ENCODE data around the gene SLC38A2.

SLC38A2 gene

DNA sequence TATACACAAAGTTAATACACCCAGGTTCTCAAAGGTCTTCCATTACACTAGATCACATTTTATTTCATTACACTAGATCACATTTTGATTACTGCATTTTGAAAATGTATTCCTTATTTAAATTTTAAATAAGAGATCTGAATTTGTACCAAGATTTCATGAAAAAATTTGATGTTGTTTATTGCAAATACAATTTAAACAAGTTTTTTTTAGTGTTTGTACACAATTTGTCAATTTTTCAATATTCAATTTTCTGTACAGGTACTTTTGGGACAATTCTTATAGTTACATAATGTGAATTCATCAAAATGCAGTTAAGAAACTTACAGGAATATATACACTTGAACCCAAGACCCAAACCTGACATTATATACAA lies 14.3 kb downstream of the SLC38A2 start:
- no peak for TF ChIP-seq CTCF (IDR thresholded peaks at IDR 0.05)
- H3K27ac ChIP-seq = no peak overlapping the region
- no peak overlapping the region for H3K4me3 ChIP-seq
- no peak for DNase-seq (ENCODE audit: low spot score)

- H3K4me3 ChIP-seq = no peak overlapping the region
- H3K27ac ChIP-seq = no peak overlapping the region
- no peak for TF ChIP-seq CTCF (IDR thresholded peaks at IDR 0.05)
- no peak for DNase-seq (ENCODE audit: low spot score)
These were observed 14.9 kb downstream of the SLC38A2 start for GRCh38 chr12:46357438-46358324.

- TF ChIP-seq CTCF (IDR thresholded peaks at IDR 0.05) = no peak
- no peak overlapping the region for H3K4me3 ChIP-seq
- peak overlapping the region in 1 of 2 donors; percentile 21 for H3K27ac ChIP-seq
- no peak for DNase-seq (ENCODE audit: low spot score)
These were observed 15.7 kb downstream of the SLC38A2 start for GRCh38 chr12:46356655-46357437.

DNA sequence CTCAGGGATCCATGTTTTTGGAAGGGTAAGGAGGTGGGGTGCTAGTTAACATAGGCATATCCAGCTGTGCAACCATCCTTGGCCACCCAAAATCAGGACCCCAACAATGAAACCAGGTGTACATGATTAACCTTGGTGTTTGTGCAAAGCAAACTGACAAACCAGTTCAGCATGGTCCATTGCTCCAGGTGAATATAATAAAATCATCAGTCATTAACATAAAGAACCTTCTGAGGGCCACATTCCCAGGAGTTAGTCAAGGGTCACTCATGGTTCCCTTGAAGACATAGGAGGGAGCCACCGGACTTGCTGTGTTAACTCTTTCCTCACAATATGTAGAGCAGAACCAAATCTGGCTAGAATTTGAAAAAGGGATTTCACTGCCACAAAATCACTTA lies 17.8 kb downstream of the SLC38A2 start:
- no peak for DNase-seq (ENCODE audit: low spot score)

GRCh38 chr12:46354111-46354801 lies 18.3 kb downstream of the SLC38A2 start:
- no peak overlapping the region for H3K4me3 ChIP-seq
- no peak for DNase-seq (ENCODE audit: low spot score)
- no peak overlapping the region for H3K27ac ChIP-seq
- TF ChIP-seq CTCF (IDR thresholded peaks at IDR 0.05) = no peak

More for the DNA sequence above, 17.8 kb downstream of the SLC38A2 start:
- H3K27ac ChIP-seq = no peak overlapping the region
- TF ChIP-seq CTCF (IDR thresholded peaks at IDR 0.05) = no peak
- no peak overlapping the region for H3K4me3 ChIP-seq

GRCh38 chr12:46351886-46352650 lies 20.5 kb downstream of the SLC38A2 start:
- no peak for TF ChIP-seq CTCF (IDR thresholded peaks at IDR 0.05)
- DNase-seq (ENCODE audit: low spot score) = no peak
- Histone ChIP-seq H3K4me3 (no peak overlapping the region), H3K27ac (peak overlapping the region; percentile 51 to 77)

Data from coronary artery (tissue), 2 donors.